HL-60 (cell line): ENCODE results near the gene CENPF.

Experiments
- DNase-seq, 2 experiments: peaks; one replicate each; pipeline ENCODE4 v3.0.0-alpha.2; 2010 to 2020; ENCODE audit warnings: low read depth in 1 of 2, low spot score in 1 of 2
- H3K27ac ChIP-seq: fragments of 250-450 bp; sonication (Bioruptor Pico); replicated peaks from 2 replicates; pipeline ENCODE4 v1.5.1; 2020; ENCODE audit warnings: mild to moderate bottlenecking, moderate library complexity
- H3K27me3 ChIP-seq: fragments of 250-450 bp; sonication (Bioruptor Pico); 2 replicates; pipeline ENCODE4 v1.5.1; 2021; ENCODE audit warnings: mild to moderate bottlenecking, moderate library complexity; ENCODE audit not compliant: insufficient read depth, poor library complexity, severe bottlenecking
- H3K4me3 ChIP-seq: replicated peaks from 2 replicates; pipeline ENCODE4 v1.5.1; 2011; ENCODE audit warnings: mild to moderate bottlenecking, control low read depth, low read length; ENCODE audit not compliant: insufficient read depth
- GABPA ChIP-seq: IDR thresholded peaks from 2 replicates; pipeline ENCODE4 v1.6.1; 2012; ENCODE audit warnings: low read depth
- POLR2AphosphoS5 ChIP-seq: IDR thresholded peaks from 2 replicates; pipeline ENCODE4 v1.6.1; 2012; ENCODE audit warnings: low read depth
- SPI1 ChIP-seq: IDR thresholded peaks from 2 replicates; pipeline ENCODE4 v1.6.1; 2012; ENCODE audit warnings: low read depth, mild to moderate bottlenecking, borderline replicate concordance
- TF ChIP-seq, protein P1 (sequence below): IDR thresholded peaks from one replicate; pipeline ENCODE4 v1.5.1; 2011; ENCODE audit warnings: low read length, control low read depth, inconsistent platforms; ENCODE audit not compliant: insufficient read depth
- TF ChIP-seq, protein P2 (sequence below): IDR thresholded peaks from 2 replicates; pipeline ENCODE4 v1.6.1; 2012; ENCODE audit warnings: low read depth; ENCODE audit not compliant: insufficient replicate concordance

CENPF gene

GRCh38 chr1:214615871-214616270 lies 12.9 kb downstream of the CENPF start:
- Histone ChIP-seq H3K27ac (no peak overlapping the region), H3K27me3 (no peaks in the 10 kb centered on the region), H3K4me3 (no peak overlapping the region)
- DNase-seq = no peak
- TF ChIP-seq GABPA (no peak), POLR2AphosphoS5 (no peak)

DNA sequence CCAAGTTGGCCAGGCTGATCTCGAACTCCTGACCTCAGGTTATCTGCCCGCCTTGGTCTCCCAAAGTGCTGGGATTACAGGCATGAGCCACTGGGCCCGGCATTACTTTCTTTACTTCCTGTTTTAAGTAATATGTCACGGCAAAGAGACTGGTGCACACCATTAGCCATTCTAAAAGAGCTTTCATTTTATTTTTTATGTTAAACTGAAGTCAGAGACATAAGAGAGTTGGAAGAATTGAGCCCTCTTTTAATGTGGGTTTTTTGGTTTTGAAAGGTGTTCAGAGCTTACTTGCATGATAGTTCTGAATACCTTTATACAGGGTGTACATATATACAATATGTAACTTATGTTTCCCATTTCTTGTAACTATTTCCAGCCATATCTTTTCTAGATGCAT lies 14.3 kb downstream of the CENPF start:
- H3K27ac ChIP-seq = no peak overlapping the region
- H3K4me3 ChIP-seq = no peak overlapping the region
- no peaks in the 10 kb centered on the region for H3K27me3 ChIP-seq
- DNase-seq = no peak
- TF ChIP-seq, protein P1, sequence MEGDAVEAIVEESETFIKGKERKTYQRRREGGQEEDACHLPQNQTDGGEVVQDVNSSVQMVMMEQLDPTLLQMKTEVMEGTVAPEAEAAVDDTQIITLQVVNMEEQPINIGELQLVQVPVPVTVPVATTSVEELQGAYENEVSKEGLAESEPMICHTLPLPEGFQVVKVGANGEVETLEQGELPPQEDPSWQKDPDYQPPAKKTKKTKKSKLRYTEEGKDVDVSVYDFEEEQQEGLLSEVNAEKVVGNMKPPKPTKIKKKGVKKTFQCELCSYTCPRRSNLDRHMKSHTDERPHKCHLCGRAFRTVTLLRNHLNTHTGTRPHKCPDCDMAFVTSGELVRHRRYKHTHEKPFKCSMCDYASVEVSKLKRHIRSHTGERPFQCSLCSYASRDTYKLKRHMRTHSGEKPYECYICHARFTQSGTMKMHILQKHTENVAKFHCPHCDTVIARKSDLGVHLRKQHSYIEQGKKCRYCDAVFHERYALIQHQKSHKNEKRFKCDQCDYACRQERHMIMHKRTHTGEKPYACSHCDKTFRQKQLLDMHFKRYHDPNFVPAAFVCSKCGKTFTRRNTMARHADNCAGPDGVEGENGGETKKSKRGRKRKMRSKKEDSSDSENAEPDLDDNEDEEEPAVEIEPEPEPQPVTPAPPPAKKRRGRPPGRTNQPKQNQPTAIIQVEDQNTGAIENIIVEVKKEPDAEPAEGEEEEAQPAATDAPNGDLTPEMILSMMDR = no peak
- no peak for TF ChIP-seq POLR2AphosphoS5
- no peak for TF ChIP-seq SPI1
- TF ChIP-seq, protein P2, sequence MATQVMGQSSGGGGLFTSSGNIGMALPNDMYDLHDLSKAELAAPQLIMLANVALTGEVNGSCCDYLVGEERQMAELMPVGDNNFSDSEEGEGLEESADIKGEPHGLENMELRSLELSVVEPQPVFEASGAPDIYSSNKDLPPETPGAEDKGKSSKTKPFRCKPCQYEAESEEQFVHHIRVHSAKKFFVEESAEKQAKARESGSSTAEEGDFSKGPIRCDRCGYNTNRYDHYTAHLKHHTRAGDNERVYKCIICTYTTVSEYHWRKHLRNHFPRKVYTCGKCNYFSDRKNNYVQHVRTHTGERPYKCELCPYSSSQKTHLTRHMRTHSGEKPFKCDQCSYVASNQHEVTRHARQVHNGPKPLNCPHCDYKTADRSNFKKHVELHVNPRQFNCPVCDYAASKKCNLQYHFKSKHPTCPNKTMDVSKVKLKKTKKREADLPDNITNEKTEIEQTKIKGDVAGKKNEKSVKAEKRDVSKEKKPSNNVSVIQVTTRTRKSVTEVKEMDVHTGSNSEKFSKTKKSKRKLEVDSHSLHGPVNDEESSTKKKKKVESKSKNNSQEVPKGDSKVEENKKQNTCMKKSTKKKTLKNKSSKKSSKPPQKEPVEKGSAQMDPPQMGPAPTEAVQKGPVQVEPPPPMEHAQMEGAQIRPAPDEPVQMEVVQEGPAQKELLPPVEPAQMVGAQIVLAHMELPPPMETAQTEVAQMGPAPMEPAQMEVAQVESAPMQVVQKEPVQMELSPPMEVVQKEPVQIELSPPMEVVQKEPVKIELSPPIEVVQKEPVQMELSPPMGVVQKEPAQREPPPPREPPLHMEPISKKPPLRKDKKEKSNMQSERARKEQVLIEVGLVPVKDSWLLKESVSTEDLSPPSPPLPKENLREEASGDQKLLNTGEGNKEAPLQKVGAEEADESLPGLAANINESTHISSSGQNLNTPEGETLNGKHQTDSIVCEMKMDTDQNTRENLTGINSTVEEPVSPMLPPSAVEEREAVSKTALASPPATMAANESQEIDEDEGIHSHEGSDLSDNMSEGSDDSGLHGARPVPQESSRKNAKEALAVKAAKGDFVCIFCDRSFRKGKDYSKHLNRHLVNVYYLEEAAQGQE = no peak

GRCh38 chr1:214617843-214618242 lies 14.8 kb downstream of the CENPF start:
- Histone ChIP-seq H3K4me3 (no peak overlapping the region), H3K27ac (no peak overlapping the region), H3K27me3 (no peaks in the 10 kb centered on the region)
- no peak for DNase-seq
- no peak for TF ChIP-seq GABPA

DNA sequence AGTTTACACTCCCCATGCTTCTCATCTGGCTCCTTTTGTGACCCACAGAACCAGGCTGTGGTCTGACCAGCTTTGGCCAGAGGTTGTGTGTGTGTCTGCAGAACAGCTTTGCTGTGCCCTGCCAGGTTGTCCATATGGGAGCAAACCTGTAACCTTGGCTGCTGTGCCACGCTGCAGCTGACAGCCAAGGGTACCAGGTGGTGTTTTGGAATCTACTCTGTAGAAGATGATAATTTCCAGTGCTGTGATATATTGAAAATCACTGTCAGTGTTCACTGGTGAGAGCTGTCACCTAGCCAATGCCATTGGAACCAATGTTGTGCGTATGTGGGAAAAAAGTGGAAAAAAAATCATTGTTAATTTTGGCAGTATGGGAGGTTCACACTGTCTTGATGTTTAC lies 18.2 kb downstream of the CENPF start:
- no peak overlapping the region for H3K27ac ChIP-seq
- no peak for DNase-seq
- H3K4me3 ChIP-seq = no peak overlapping the region
- no peak for TF ChIP-seq SPI1
- TF ChIP-seq GABPA = no peak
- TF ChIP-seq POLR2AphosphoS5 = no peak
- TF ChIP-seq, protein P2 = no peak
- TF ChIP-seq, protein P1 = no peak
- no peaks in the 10 kb centered on the region for H3K27me3 ChIP-seq

- H3K27me3 ChIP-seq = no peaks in the 10 kb centered on the region
- H3K4me3 ChIP-seq = no peak overlapping the region
- H3K27ac ChIP-seq = no peak overlapping the region
- no peak for TF ChIP-seq GABPA
- no peak for TF ChIP-seq POLR2AphosphoS5
- TF ChIP-seq, protein P2 = no peak
- TF ChIP-seq SPI1 = no peak
- TF ChIP-seq, protein P1 = no peak
- no peak for DNase-seq
Observed at GRCh38 chr1:214623430-214623829, 20.4 kb downstream of the CENPF start.
